Hepatocyte (in vitro differentiated cells): ENCODE data around the gene ADAMTS3. TPM values are rescaled to one million over a fixed set of nuclear protein-coding genes. Genes with fewer than 3 reads are reported as not detected.
A peak's percentile ranks its signal among the peaks of the same experiment; 100 is the strongest.

ENCODE experiments used
- DNase-seq: peaks from one replicate; pipeline ENCODE4 v3.0.0-alpha.2; 2016; ENCODE audit warnings: low spot score
- H2AFZ ChIP-seq: fragments of 200-600 bp; sonication (generic); 2 replicates; pipeline ENCODE4 v1.6.0; 2016; ENCODE audit warnings: antibody characterized with exemption, mild to moderate bottlenecking
- H3K27ac ChIP-seq: fragments of 200-600 bp; sonication (generic); 2 replicates; pipeline ENCODE4 v1.5.1; 2016; ENCODE audit warnings: mild to moderate bottlenecking
- H3K27me3 ChIP-seq: fragments of 200-600 bp; sonication (generic); 2 replicates; pipeline ENCODE4 v1.6.1; 2016
- H3K36me3 ChIP-seq: fragments of 200-600 bp; sonication (generic); replicated peaks from 2 replicates; pipeline ENCODE4 v1.5.1; 2016; ENCODE audit warnings: low read depth; ENCODE audit not compliant: insufficient read depth
- H3K4me1 ChIP-seq: fragments of 200-600 bp; sonication (generic); 2 replicates; pipeline ENCODE4 v1.5.1; 2016; ENCODE audit warnings: mild to moderate bottlenecking, moderate library complexity; ENCODE audit not compliant: insufficient read depth
- H3K4me2 ChIP-seq: fragments of 200-600 bp; sonication (generic); 2 replicates; pipeline ENCODE4 v1.6.0; 2016
- H3K4me3 ChIP-seq: fragments of 200-600 bp; sonication (generic); 2 replicates; pipeline ENCODE4 v1.5.1; 2016; ENCODE audit warnings: mild to moderate bottlenecking
- H3K79me2 ChIP-seq: fragments of 200-600 bp; sonication (generic); 2 replicates; pipeline ENCODE4 v1.6.0; 2017; ENCODE audit warnings: mild to moderate bottlenecking
- H3K9me2 ChIP-seq: fragments of 200-600 bp; sonication (generic); replicated peaks from 2 replicates; pipeline ENCODE4 v1.6.0; 2017; ENCODE audit warnings: mild to moderate bottlenecking; ENCODE audit not compliant: insufficient read depth
- H3K9me3 ChIP-seq: fragments of 200-600 bp; sonication (generic); 2 replicates; pipeline ENCODE4 v1.5.1; 2016; ENCODE audit warnings: low read depth, mild to moderate bottlenecking
- H4K20me1 ChIP-seq: fragments of 200-600 bp; sonication (generic); 2 replicates; pipeline ENCODE4 v1.6.0; 2016; ENCODE audit warnings: mild to moderate bottlenecking; ENCODE audit not compliant: insufficient read depth, poor library complexity, severe bottlenecking
- CTCF ChIP-seq: fragments of 200-600 bp; sonication (generic); IDR thresholded peaks from 2 replicates; pipeline ENCODE4 v1.5.1; 2016; ENCODE audit warnings: antibody characterized with exemption, mild to moderate bottlenecking; ENCODE audit not compliant: poor library complexity
- EZH2 ChIP-seq: fragments of 200-600 bp; sonication (generic); IDR thresholded peaks from 2 replicates; pipeline ENCODE4 v1.6.1; 2016; ENCODE audit warnings: antibody characterized with exemption, mild to moderate bottlenecking, borderline replicate concordance
- EZH2phosphoT487 ChIP-seq: fragments of 200-600 bp; sonication (generic); IDR thresholded peaks from one replicate; pipeline ENCODE4 v1.6.1; 2018; ENCODE audit warnings: antibody characterized with exemption, mild to moderate bottlenecking, low read depth, moderate library complexity; ENCODE audit not compliant: unreplicated experiment, severe bottlenecking
- WGBS: methylation state at CpG from one replicate; pipeline ENCODE4 v1.1.6; 2016; ENCODE audit warnings: low lambda C conversion rate; ENCODE audit errors: missing lambda C conversion rate; 5-methylcytosine and 5-hydroxymethylcytosine counted together
- polyA plus RNA-seq: library from polyadenylated mRNA; unstranded; fragments of >200 nt; fragmentation: Nextera tagmentation; extraction: Ambion mirVana; gene quantifications from 2 replicates; pipeline ENCODE4 v1.2.1, GENCODE V29; 2016
- total RNA-seq: library from RNA; depleted of rRNA; stranded (reverse); fragments of >200 nt; gene quantifications from 2 replicates; pipeline ENCODE4 v1.2.3, GENCODE V29; 2014

Gene ADAMTS3
- total and polyA plus RNA-seq, 2 experiments from 2014 or later, result 0.59 to 5.8 TPM

- Histone ChIP-seq H3K9me3 (no peaks in the 10 kb centered on the region), H3K4me3 (no peak overlapping the region), H3K4me2 (no peak overlapping the region), H3K4me1 (no peaks in the 10 kb centered on the region), H3K9me2 (no peaks in the 10 kb centered on the region), H3K27ac (no peak overlapping the region), H3K27me3 (no peaks in the 10 kb centered on the region), H4K20me1 (no peaks in the 10 kb centered on the region), H2AFZ (no peak overlapping the region), H3K36me3 (no peaks in the 10 kb centered on the region), H3K79me2 (no peaks in the 10 kb centered on the region)
- no peak for TF ChIP-seq EZH2phosphoT487
- TF ChIP-seq CTCF, result no peak
- TF ChIP-seq EZH2, result no peak
- no peak for DNase-seq
- WGBS, result 94% methylated on average over 9 of the region's 9 CpGs
These were observed 278.3 kb downstream of the ADAMTS3 start for GRCh38 chr4:72290737-72291136.

- WGBS, result 89% methylated on average over 2 of the region's 2 CpGs
- TF ChIP-seq CTCF, result no peak
- TF ChIP-seq EZH2phosphoT487, result no peak
- no peak for TF ChIP-seq EZH2
These were observed 282.1 kb downstream of the ADAMTS3 start for GRCh38 chr4:72286910-72287309.

GRCh38 chr4:72286185-72286584 is 282.8 kb downstream of the ADAMTS3 start:
- Histone ChIP-seq H4K20me1 (no peaks in the 10 kb centered on the region), H3K4me2 (no peak overlapping the region), H3K9me2 (no peaks in the 10 kb centered on the region), H3K4me3 (no peak overlapping the region), H3K27ac (no peak overlapping the region), H2AFZ (no peak overlapping the region), H3K27me3 (no peaks in the 10 kb centered on the region), H3K9me3 (no peaks in the 10 kb centered on the region), H3K4me1 (no peaks in the 10 kb centered on the region), H3K36me3 (no peaks in the 10 kb centered on the region), H3K79me2 (no peaks in the 10 kb centered on the region)
- 100% methylated on average over 1 of the region's 1 CpG for WGBS
- TF ChIP-seq EZH2phosphoT487, result no peak
- TF ChIP-seq EZH2, result no peak
- peak; percentile 49 for TF ChIP-seq CTCF
- DNase-seq, result peak; percentile 23

More at GRCh38 chr4:72286910-72287309, 282.1 kb downstream of the ADAMTS3 start:
- Histone ChIP-seq H3K4me3 (no peak overlapping the region), H3K9me2 (no peaks in the 10 kb centered on the region), H3K4me2 (no peak overlapping the region), H3K4me1 (no peaks in the 10 kb centered on the region), H4K20me1 (no peaks in the 10 kb centered on the region), H3K9me3 (no peaks in the 10 kb centered on the region), H3K27me3 (no peaks in the 10 kb centered on the region), H3K36me3 (no peaks in the 10 kb centered on the region), H2AFZ (no peak overlapping the region), H3K27ac (no peak overlapping the region), H3K79me2 (no peaks in the 10 kb centered on the region)
- no peak for DNase-seq

- no peak overlapping the region for H3K27ac ChIP-seq
- H2AFZ ChIP-seq, result no peak overlapping the region
- H3K9me3 ChIP-seq, result no peaks in the 10 kb centered on the region
- no peaks in the 10 kb centered on the region for H3K4me1 ChIP-seq
- no peaks in the 10 kb centered on the region for H3K9me2 ChIP-seq
- H4K20me1 ChIP-seq, result no peaks in the 10 kb centered on the region
- no peak for DNase-seq
- 93% methylated on average over 3 of the region's 3 CpGs for WGBS
- H3K27me3 ChIP-seq, result no peaks in the 10 kb centered on the region
- H3K4me3 ChIP-seq, result no peak overlapping the region
- no peaks in the 10 kb centered on the region for H3K36me3 ChIP-seq
- H3K4me2 ChIP-seq, result no peak overlapping the region
- TF ChIP-seq CTCF (no peak), EZH2phosphoT487 (no peak), EZH2 (no peak)
- H3K79me2 ChIP-seq, result no peaks in the 10 kb centered on the region
These were observed 285.7 kb downstream of the ADAMTS3 start for GRCh38 chr4:72283357-72283756.
